K562 (cell line): ENCODE results near the gene MAP3K19. TPM values are rescaled to one million over a fixed set of nuclear protein-coding genes. Genes with fewer than 3 reads are reported as not detected.
A peak's percentile ranks its signal among the peaks of the same experiment; 100 is the strongest.

Experiments
- BRF1 ChIP-seq: IDR thresholded peaks from 3 replicates; pipeline ENCODE4 v1.6.1; 2011; ENCODE audit warnings: borderline replicate concordance, mild to moderate bottlenecking; ENCODE audit not compliant: insufficient read length; ENCODE audit errors: extremely low read depth
- FOXK1 ChIP-seq: sonication (generic); formaldehyde crosslinking; IDR thresholded peaks from 2 replicates; pipeline ENCODE4 v1.8.0; 2022; ENCODE audit warnings: missing genetic modification reagents, mild to moderate bottlenecking, borderline replicate concordance
- KLF6 ChIP-seq: fragments of 250-450 bp; sonication (Bioruptor Pico); IDR thresholded peaks from 2 replicates; pipeline ENCODE4 v1.4.0; 2020; ENCODE audit warnings: mild to moderate bottlenecking, moderate library complexity, borderline replicate concordance
- NR0B1 ChIP-seq: fragments of 450-650 bp; IDR thresholded peaks from one replicate; pipeline ENCODE4 v1.6.1; 2018; ENCODE audit warnings: mild to moderate bottlenecking, moderate library complexity; ENCODE audit not compliant: partially characterized antibody
- PHF20 ChIP-seq: fragments of 450-650 bp; IDR thresholded peaks from 2 replicates; pipeline ENCODE4 v1.6.1; 2018; ENCODE audit not compliant: partially characterized antibody
- PRDM10 ChIP-seq: fragments of 450-650 bp; IDR thresholded peaks from 2 replicates; pipeline ENCODE4 v1.6.1; 2018; ENCODE audit not compliant: partially characterized antibody
- RCOR1 ChIP-seq, 2 experiments: IDR thresholded peaks; 2 replicates each; pipeline ENCODE4 v1.6.1; 2012; ENCODE audit warnings: low read depth in 2 of 2, low read length in 2 of 2, borderline replicate concordance in 1 of 2, improper control_type of control experiment in 1 of 2
- TARDBP ChIP-seq: fragments of 450-650 bp; IDR thresholded peaks from 2 replicates; pipeline ENCODE4 v1.6.1; 2016
- THAP12 ChIP-seq: fragments of 250-450 bp; sonication (Bioruptor Pico); IDR thresholded peaks from 2 replicates; pipeline ENCODE4 v1.9.0; 2021; ENCODE audit warnings: mild to moderate bottlenecking, inconsistent platforms
- TOE1 ChIP-seq, 2 experiments: fragments of 450-650 bp in 1 of 2; sonication (generic) in 1 of 2; formaldehyde crosslinking in 1 of 2; IDR thresholded peaks; 2 replicates each; pipeline versions ENCODE4 v1.7.1 to v1.8.0; 2016 to 2022; ENCODE audit warnings: borderline replicate concordance in 2 of 2, mild to moderate bottlenecking in 2 of 2, antibody characterized with exemption in 1 of 2, inconsistent platforms in 1 of 2, low read depth in 1 of 2, missing genetic modification reagents in 1 of 2, moderate library complexity in 1 of 2
- XRCC5 ChIP-seq: fragments of 200-400 bp; formaldehyde crosslinking; IDR thresholded peaks from 2 replicates; pipeline ENCODE4 v1.6.1; 2017; ENCODE audit warnings: low read depth, mild to moderate bottlenecking, low read length
- ZHX1 ChIP-seq: fragments of 150-350 bp; conservative IDR thresholded peaks from 2 replicates; pipeline ENCODE4 v1.6.1; 2014; ENCODE audit warnings: low read length
- ZNF143 ChIP-seq: sonication (generic); formaldehyde crosslinking; IDR thresholded peaks from 2 replicates; pipeline ENCODE4 v1.9.0; 2022; ENCODE audit warnings: mild to moderate bottlenecking, missing genetic modification reagents
- ZNF232 ChIP-seq: sonication (generic); formaldehyde crosslinking; IDR thresholded peaks from 2 replicates; pipeline ENCODE4 v1.8.0; 2022; ENCODE audit warnings: mild to moderate bottlenecking, missing genetic modification reagents
- ZNF75A ChIP-seq: fragments of 450-650 bp; formaldehyde crosslinking; IDR thresholded peaks from 2 replicates; pipeline ENCODE4 v1.4.0; 2020; ENCODE audit warnings: mild to moderate bottlenecking
- polyA plus RNA-seq, 8 experiments: library from polyadenylated mRNA; depleted of rRNA in 4 of 8; stranded (reverse) in 5 of 8; unstranded in 3 of 8; fragments of >200 nt; fragmentation: Nextera tagmentation in 2 of 8; fragmentation: Illumina TruSeq in 1 of 8; extraction: Ambion mirVana in 2 of 8; extraction: Trizol in 1 of 8; gene quantifications; 2 replicates each; pipeline versions ENCODE4 v1.2.1 to v1.2.3, GENCODE V29; 2011 to 2014; ENCODE audit warnings: inconsistent platforms in 1 of 8, missing spikeins in 1 of 8
- total RNA-seq, 7 experiments: library from RNA; depleted of rRNA in 6 of 7; stranded (reverse); fragments of >200 nt in 6 of 7; fragmentation: Illumina TruSeq in 2 of 7; extraction: Trizol in 2 of 7; gene quantifications; 2 replicates each; pipeline versions ENCODE4 v1.2.1 to v1.2.3, GENCODE V29; 2011 to 2021; ENCODE audit warnings: low replicate concordance in 1 of 7

MAP3K19 gene
- total and polyA plus RNA-seq, 9 of the 15 experiments (the other 6 are each of a cell fraction or from before 2014, with no cell fraction given): 0.29 TPM; not detected in 8

GRCh38 chr2:135052042-135052876, 5.0 kb upstream of the MAP3K19 start, which contains the start of gene RAB3GAP1 (continued):
- TF ChIP-seq THAP12 (CRISPR knock-in tag) (0 out of 2 replicates have a peak, but pooled peaks have one; percentile 12), PRDM10 (peak; percentile 9), BRF1 (no peak), TARDBP (no peak), RCOR1 (IDR thresholded peaks at IDR 0.05; ENCODE audit: borderline replicate concordance in 1 of 2, low read depth in 2 of 2, low read length in 2 of 2) (peak in 1 of 2 experiments; percentile 38; a peak in 1 of 4 replicates), ZNF232 (peak; percentile 61), NR0B1 (no peak), KLF6 (CRISPR knock-in tag) (0 out of 2 replicates have a peak, but pooled peaks have one; percentile 28), ZNF143 (peak; percentile 75), XRCC5 (peak; percentile 35; the same call in 1 of the 2 replicates), ZNF75A (CRISPR knock-in tag) (no peak), ZHX1 (no peak), TOE1 (IDR thresholded peaks at IDR 0.05; ENCODE audit: borderline replicate concordance) (peak; percentile 70; the same call in 1 of the 2 replicates), TOE1 (CRISPR knock-in tag; IDR thresholded peaks at IDR 0.05; ENCODE audit: borderline replicate concordance, low read depth) (no peak), PHF20 (peak; percentile 91), FOXK1 (CRISPR knock-in tag) (peak; percentile 88; the same call in 1 of the 2 replicates)
